GM12878 (cell line): ENCODE results near the gene ZFR. TPM values are rescaled to one million over a fixed set of nuclear protein-coding genes. Genes with fewer than 3 reads are reported as not detected.

Source experiments
- ATAC-seq: fragments of 200-7000 bp; cut with Tn5 transposase; 3 replicates; pipeline ENCODE4 v1.9.1; 2020; ENCODE audit warnings: mild to moderate bottlenecking, moderate library complexity
- BruUV-seq: library from RNA; stranded (reverse); fragments of 400-500 nt; replicated peaks from 2 replicates; lab custom pipeline; 2021; lab: Mats Ljungman, UMichigan
- CTCF ChIA-PET: fragments of 300-600 bp; sonication (Branson Sonifier 250); formaldehyde crosslinking; extraction: SDS; loops from one replicate; lab custom pipeline; 2021; ENCODE audit warnings: inconsistent platforms; lab: Yijun Ruan, JAX
- POLR2A ChIA-PET: fragments of 350-600 bp; formaldehyde crosslinking; extraction: SDS; loops from one replicate; lab custom pipeline; 2021; ENCODE audit warnings: inconsistent platforms; lab: Charles Lee
- RAD21 ChIA-PET: fragments of 300-600 bp; sonication (Branson Sonifier 250); formaldehyde crosslinking; loops from one replicate; lab custom pipeline; 2023; ENCODE audit warnings: antibody characterized with exemption; ENCODE audit not compliant: unreplicated experiment; lab: Charles Lee
- SMC1A ChIA-PET: fragments of 300-600 bp; sonication (Branson Sonifier 250); formaldehyde crosslinking; loops from one replicate; lab custom pipeline; 2023; ENCODE audit not compliant: unreplicated experiment, uncharacterized antibody; lab: Charles Lee
- DNase-seq: peaks from one replicate; pipeline ENCODE4 v3.0.0-alpha.2; 2011; ENCODE audit warnings: low read depth, low spot score
- FAIRE-seq: peaks from 3 replicates; lab custom pipeline; 2011; peaks lifted over from hg19 to GRCh38; lab: Jason Lieb, UNC
- H2AFZ ChIP-seq: 2 replicates; pipeline ENCODE4 v1.6.0; 2011; ENCODE audit warnings: low read depth, low read length, control low read depth; ENCODE audit not compliant: control insufficient read depth
- H3K27ac ChIP-seq: 2 replicates; pipeline ENCODE4 v1.5.1; 2011; ENCODE audit warnings: control low read depth; ENCODE audit not compliant: control insufficient read depth, insufficient read depth
- H3K27me3 ChIP-seq, 2 experiments: replicated peaks in 1 of 2; 2 replicates each; pipeline versions ENCODE4 v1.6.0 to v1.6.1; 2011; ENCODE audit warnings: low read length in 1 of 2; ENCODE audit not compliant: control insufficient read depth in 2 of 2, insufficient read depth in 2 of 2
- H3K36me3 ChIP-seq, 2 experiments: 2 replicates each; pipeline ENCODE4 v1.5.1; 2011; ENCODE audit warnings: low read length in 1 of 2; ENCODE audit not compliant: control insufficient read depth in 2 of 2, insufficient read depth in 2 of 2
- H3K4me1 ChIP-seq: 2 replicates; pipeline ENCODE4 v1.6.1; 2011; ENCODE audit warnings: mild to moderate bottlenecking, low read length, moderate library complexity, mixed read lengths; ENCODE audit not compliant: control insufficient read depth, insufficient read depth
- H3K4me2 ChIP-seq: 2 replicates; pipeline ENCODE4 v1.6.0; 2011; ENCODE audit warnings: control low read depth; ENCODE audit not compliant: control insufficient read depth, insufficient read depth
- H3K4me3 ChIP-seq: fragments of 200-600 bp; sonication (generic); 2 replicates; pipeline ENCODE4 v1.5.1; 2016
- H3K79me2 ChIP-seq: 2 replicates; pipeline ENCODE4 v1.6.0; 2011; ENCODE audit warnings: low read length; ENCODE audit not compliant: control insufficient read depth, insufficient read depth
- H3K9ac ChIP-seq: 2 replicates; pipeline ENCODE4 v1.8.0; 2011; ENCODE audit warnings: low read length, control low read depth, mixed read lengths; ENCODE audit not compliant: control insufficient read depth, insufficient read depth
- H3K9me3 ChIP-seq: replicated peaks from 3 replicates; pipeline ENCODE4 v1.5.1; 2011; ENCODE audit warnings: mild to moderate bottlenecking, low read length; ENCODE audit not compliant: control insufficient read depth, insufficient read depth
- H4K20me1 ChIP-seq: 2 replicates; pipeline ENCODE4 v1.6.0; 2011; ENCODE audit not compliant: control insufficient read depth, insufficient read depth
- BCL11A ChIP-seq: IDR thresholded peaks from 2 replicates; pipeline ENCODE4 v1.6.1; 2011; ENCODE audit warnings: low read depth, low read length
- CHD1 ChIP-seq: IDR thresholded peaks from 2 replicates; pipeline ENCODE4 v1.6.1; 2012; ENCODE audit warnings: low read depth, low read length, improper control_type of control experiment
- E4F1 ChIP-seq: fragments of 450-650 bp; IDR thresholded peaks from 2 replicates; pipeline ENCODE4 v1.6.1; 2018; ENCODE audit warnings: borderline replicate concordance, mild to moderate bottlenecking; ENCODE audit not compliant: partially characterized antibody
- GABPA ChIP-seq: IDR thresholded peaks from 2 replicates; pipeline ENCODE4 v1.6.1; 2014; ENCODE audit warnings: antibody characterized with exemption, low read depth, mild to moderate bottlenecking, inconsistent platforms
- HCFC1 ChIP-seq: fragments of 150-350 bp; IDR thresholded peaks from 2 replicates; pipeline ENCODE4 v1.6.1; 2014; ENCODE audit warnings: low read length
- IRF4 ChIP-seq: IDR thresholded peaks from 2 replicates; pipeline ENCODE4 v1.6.1; 2011; ENCODE audit warnings: low read depth, low read length
- LARP7 ChIP-seq: fragments of 450-650 bp; IDR thresholded peaks from 2 replicates; pipeline ENCODE4 v1.6.1; 2017; ENCODE audit warnings: mild to moderate bottlenecking
- RB1 ChIP-seq: fragments of 450-650 bp; formaldehyde crosslinking; IDR thresholded peaks from 2 replicates; pipeline ENCODE4 v1.6.1; 2017; ENCODE audit warnings: mild to moderate bottlenecking, borderline replicate concordance
- SIN3A ChIP-seq: IDR thresholded peaks from 2 replicates; pipeline ENCODE4 v1.6.1; 2012; ENCODE audit warnings: low read depth, low read length, improper control_type of control experiment
- SMAD1 ChIP-seq: fragments of 450-650 bp; IDR thresholded peaks from 2 replicates; pipeline ENCODE4 v1.6.1; 2018; ENCODE audit warnings: mild to moderate bottlenecking, low read depth; ENCODE audit not compliant: partially characterized antibody
- SPI1 ChIP-seq: IDR thresholded peaks from 2 replicates; pipeline ENCODE4 v1.6.1; 2011; ENCODE audit warnings: low read depth, mild to moderate bottlenecking, low read length, moderate library complexity, borderline replicate concordance; ENCODE audit not compliant: insufficient read depth
- SREBF2 ChIP-seq: IDR thresholded peaks from 2 replicates; pipeline ENCODE4 v1.6.1; 2012; ENCODE audit warnings: mild to moderate bottlenecking, low read length
- YBX1 ChIP-seq: fragments of 450-650 bp; IDR thresholded peaks from 2 replicates; pipeline ENCODE4 v1.6.1; 2016; ENCODE audit warnings: antibody characterized with exemption
- ZNF622 ChIP-seq: fragments of 450-650 bp; IDR thresholded peaks from 2 replicates; pipeline ENCODE4 v1.6.1; 2017; ENCODE audit warnings: mild to moderate bottlenecking, inconsistent platforms
- WGBS: methylation state at CpG from one replicate; pipeline ENCODE4 v1.1.6; 2016; ENCODE audit warnings: low lambda C conversion rate; ENCODE audit not compliant: insufficient replicate concordance, insufficient coverage; ENCODE audit errors: missing lambda C conversion rate; 5-methylcytosine and 5-hydroxymethylcytosine counted together
- in situ Hi-C: fragments of 300-500 bp; cut with MboI; formaldehyde crosslinking; loops from 9 replicates; pipeline ENCODE4 v1.14.3; 2018; ENCODE audit warnings: mixed read lengths
- intact Hi-C: fragments of 100-400 bp; cut with micrococcal nuclease; formaldehyde crosslinking; loops from one replicate; pipeline ENCODE4 v1.14.2; 2022; ENCODE audit not compliant: unreplicated experiment
- polyA plus RNA-seq, 11 experiments: library from polyadenylated mRNA; depleted of rRNA in 4 of 11; unstranded in 6 of 11; stranded (reverse) in 5 of 11; fragments of >200 nt; fragmentation: Nextera tagmentation in 4 of 11; fragmentation: Illumina TruSeq in 1 of 11; extraction: Ambion mirVana in 4 of 11; extraction: Trizol in 1 of 11; gene quantifications; 1 replicate in 1 of 11; 2 replicates in 10 of 11; pipeline versions ENCODE4 v1.2.1 to v1.2.3, GENCODE V29; 2011 to 2016; ENCODE audit warnings: inconsistent platforms in 2 of 11, missing spikeins in 2 of 11, low read depth in 1 of 11
- total RNA-seq, 4 experiments: library from RNA; depleted of rRNA in 3 of 4; stranded (reverse); fragments of >200 nt in 3 of 4; fragmentation: Illumina TruSeq in 1 of 4; extraction: Trizol in 1 of 4; gene quantifications; 2 replicates each; pipeline versions ENCODE4 v1.2.1 to v1.2.3, GENCODE V29; 2013 to 2021
- TF ChIP-seq, protein P1 (sequence below): fragments of 150-350 bp; IDR thresholded peaks from 2 replicates; pipeline ENCODE4 v1.6.1; 2016; ENCODE audit warnings: low read depth, low read length

ZFR gene
- total and polyA plus RNA-seq, 10 of the 15 experiments (the other 5 are each of a cell fraction or from before 2014, with no cell fraction given) = 33.7 to 90.6 (median 72.9) TPM

DNA sequence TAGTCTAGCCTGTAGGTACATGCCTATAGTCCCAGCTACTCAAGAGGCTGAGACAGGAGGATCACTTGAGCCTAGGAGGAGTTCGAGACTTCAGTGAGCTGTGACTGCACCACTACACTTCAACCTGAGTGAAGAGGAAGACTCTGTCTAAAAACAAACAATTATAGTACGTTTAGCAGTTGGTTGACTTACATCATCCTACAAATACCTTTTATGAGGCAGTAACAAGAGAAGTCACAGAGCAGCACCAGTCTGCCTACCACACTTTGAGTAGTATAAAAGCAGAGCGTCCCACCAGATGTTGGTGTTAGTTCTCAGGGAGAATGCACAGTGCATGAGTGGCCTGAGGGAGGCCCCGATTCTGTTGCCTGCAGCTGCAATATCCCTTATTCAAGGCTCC, 16.1 kb downstream of the ZFR start (continued):
- TF ChIP-seq E4F1 (no peak), SMAD1 (no peak)

DNA sequence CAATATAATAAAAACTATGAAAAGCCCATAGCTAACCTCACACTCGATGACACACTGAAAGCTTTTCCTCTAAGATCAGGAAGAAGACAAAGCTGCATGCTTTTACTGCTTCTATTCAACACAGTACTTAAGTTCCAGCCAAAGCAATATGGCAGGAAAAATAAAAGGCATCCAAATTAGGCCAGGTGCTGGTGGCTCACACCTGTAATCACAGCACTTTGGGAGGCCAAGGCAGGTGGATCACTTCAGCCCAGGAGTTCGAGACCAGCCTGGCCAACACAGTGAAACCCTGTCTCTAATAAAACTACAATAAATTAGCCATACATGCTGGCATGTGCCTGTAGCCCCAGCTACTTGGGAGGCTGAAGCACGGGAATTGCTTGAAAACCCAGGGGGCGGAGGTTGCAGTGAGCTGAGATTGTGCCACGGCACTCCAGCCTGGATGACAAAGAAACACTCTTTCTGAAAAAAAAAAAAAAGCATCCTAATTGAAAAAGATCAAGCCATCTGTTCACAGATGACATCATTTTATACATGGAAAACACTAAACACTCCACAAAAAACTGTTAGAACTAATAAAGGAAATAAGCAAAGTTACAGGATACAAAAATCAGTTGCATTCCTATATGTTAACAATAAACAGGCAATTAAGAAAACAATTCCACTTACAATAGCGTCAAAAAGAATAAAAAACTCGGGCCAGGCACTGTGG, 17.9 kb downstream of the ZFR start:
- no peaks in the 10 kb centered on the region for H3K27me3 ChIP-seq
- no peak overlapping the region for H2AFZ ChIP-seq
- ATAC-seq (no peak), DNase-seq (no peak), FAIRE-seq (no peak)
- BruUV-seq = no TSS peak
- peaks cover 3% of the 10 kb centered on the region for H3K9me3 ChIP-seq
- in situ Hi-C loops (no loop called here), intact Hi-C loops (no loop called here)
- 97% methylated on average over 7 of the region's 7 CpGs for WGBS
- H3K79me2 ChIP-seq = peaks cover 48% of the 10 kb centered on the region
- no peak overlapping the region for H3K27ac ChIP-seq
- H4K20me1 ChIP-seq = no peaks in the 10 kb centered on the region
- H3K9ac ChIP-seq = no peak overlapping the region
- POLR2A ChIA-PET = interaction anchor here (0.6 to 0.7 kb wide), 2 partner anchors 12 to 40 kb away, joined by 4 read pairs; no protein-coding TSS in a partner anchor
- peaks cover 4 to 22% of the 10 kb centered on the region in 2 experiments for H3K36me3 ChIP-seq
- no peak overlapping the region for H3K4me3 ChIP-seq
- RAD21 ChIA-PET = no interaction called here
- CTCF ChIA-PET = no interaction called here
- no peaks in the 10 kb centered on the region for H3K4me1 ChIP-seq
- SMC1A ChIA-PET = no interaction called here
- no peak overlapping the region for H3K4me2 ChIP-seq
- no peak for TF ChIP-seq LARP7
- no peak for TF ChIP-seq CHD1
- no peak for TF ChIP-seq ZNF622
- no peak for TF ChIP-seq SREBF2
- TF ChIP-seq GABPA = no peak
- no peak for TF ChIP-seq E4F1
- TF ChIP-seq YBX1 = no peak
- TF ChIP-seq IRF4 = no peak
- TF ChIP-seq SIN3A = no peak
- TF ChIP-seq RB1 = no peak
- no peak for TF ChIP-seq HCFC1
- TF ChIP-seq, protein P1, sequence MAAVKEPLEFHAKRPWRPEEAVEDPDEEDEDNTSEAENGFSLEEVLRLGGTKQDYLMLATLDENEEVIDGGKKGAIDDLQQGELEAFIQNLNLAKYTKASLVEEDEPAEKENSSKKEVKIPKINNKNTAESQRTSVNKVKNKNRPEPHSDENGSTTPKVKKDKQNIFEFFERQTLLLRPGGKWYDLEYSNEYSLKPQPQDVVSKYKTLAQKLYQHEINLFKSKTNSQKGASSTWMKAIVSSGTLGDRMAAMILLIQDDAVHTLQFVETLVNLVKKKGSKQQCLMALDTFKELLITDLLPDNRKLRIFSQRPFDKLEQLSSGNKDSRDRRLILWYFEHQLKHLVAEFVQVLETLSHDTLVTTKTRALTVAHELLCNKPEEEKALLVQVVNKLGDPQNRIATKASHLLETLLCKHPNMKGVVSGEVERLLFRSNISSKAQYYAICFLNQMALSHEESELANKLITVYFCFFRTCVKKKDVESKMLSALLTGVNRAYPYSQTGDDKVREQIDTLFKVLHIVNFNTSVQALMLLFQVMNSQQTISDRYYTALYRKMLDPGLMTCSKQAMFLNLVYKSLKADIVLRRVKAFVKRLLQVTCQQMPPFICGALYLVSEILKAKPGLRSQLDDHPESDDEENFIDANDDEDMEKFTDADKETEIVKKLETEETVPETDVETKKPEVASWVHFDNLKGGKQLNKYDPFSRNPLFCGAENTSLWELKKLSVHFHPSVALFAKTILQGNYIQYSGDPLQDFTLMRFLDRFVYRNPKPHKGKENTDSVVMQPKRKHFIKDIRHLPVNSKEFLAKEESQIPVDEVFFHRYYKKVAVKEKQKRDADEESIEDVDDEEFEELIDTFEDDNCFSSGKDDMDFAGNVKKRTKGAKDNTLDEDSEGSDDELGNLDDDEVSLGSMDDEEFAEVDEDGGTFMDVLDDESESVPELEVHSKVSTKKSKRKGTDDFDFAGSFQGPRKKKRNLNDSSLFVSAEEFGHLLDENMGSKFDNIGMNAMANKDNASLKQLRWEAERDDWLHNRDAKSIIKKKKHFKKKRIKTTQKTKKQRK = no peak
- TF ChIP-seq SPI1 = no peak
- no peak for TF ChIP-seq BCL11A
